Measurements from ENCODE around the gene ERAS.

GRCh38 chrX:48791063-48791820 is 35.1 kb upstream of the ERAS start:
- TF ChIP-seq CTCF (conservative IDR thresholded peaks at IDR 0.05; ENCODE audit: low read depth, low read length) (no peak), EZH2phosphoT487 (IDR thresholded peaks at IDR 0.05; ENCODE audit: borderline replicate concordance, low read length) (no peak), EZH2 (IDR thresholded peaks at IDR 0.05; ENCODE audit: low read length, unreplicated experiment) (no peak)
